ENCODE data around the gene STEAP1B. TPM values are rescaled to one million over a fixed set of nuclear protein-coding genes. Genes with fewer than 3 reads are reported as not detected.
"Not testable (repeated sequence)": the region's sequence is repeated elsewhere in the genome, so short reads cannot be mapped to it uniquely, and the experiment has no call there.

Gene STEAP1B
- total RNA-seq, 1 donor: 31.8 TPM

GRCh38 chr7:22438994-22439393 is 61.0 kb downstream of the STEAP1B start:
- Histone ChIP-seq H4K20me1 (ENCODE audit: insufficient read depth, low read length) (no peaks in the 10 kb centered on the region), H3K9me3 (ENCODE audit: low read depth, low read length) (no peaks in the 10 kb centered on the region), H3K27ac (ENCODE audit: low read depth, low read length) (no peak overlapping the region), H3K4me2 (ENCODE audit: insufficient read depth, low read length) (no peak overlapping the region), H2AFZ (ENCODE audit: low read length) (no peak overlapping the region), H3K4me1 (ENCODE audit: insufficient read depth, low read length) (peaks cover 7% of the 10 kb centered on the region), H3K4me3 (ENCODE audit: insufficient read depth, low read length) (no peak overlapping the region), H3K79me2 (ENCODE audit: insufficient read depth, low read length) (peaks cover 16% of the 10 kb centered on the region), H3K27me3 (ENCODE audit: insufficient read depth, low read length) (no peaks in the 10 kb centered on the region), H3K36me3 (ENCODE audit: insufficient read depth, low read length) (peaks cover 2% of the 10 kb centered on the region)
- no peak for TF ChIP-seq CTCF (IDR thresholded peaks at IDR 0.05; ENCODE audit: extremely low read depth, low read depth, low read length)
- no peak for DNase-seq (ENCODE audit: insufficient read length, low spot score, missing footprints)

DNA sequence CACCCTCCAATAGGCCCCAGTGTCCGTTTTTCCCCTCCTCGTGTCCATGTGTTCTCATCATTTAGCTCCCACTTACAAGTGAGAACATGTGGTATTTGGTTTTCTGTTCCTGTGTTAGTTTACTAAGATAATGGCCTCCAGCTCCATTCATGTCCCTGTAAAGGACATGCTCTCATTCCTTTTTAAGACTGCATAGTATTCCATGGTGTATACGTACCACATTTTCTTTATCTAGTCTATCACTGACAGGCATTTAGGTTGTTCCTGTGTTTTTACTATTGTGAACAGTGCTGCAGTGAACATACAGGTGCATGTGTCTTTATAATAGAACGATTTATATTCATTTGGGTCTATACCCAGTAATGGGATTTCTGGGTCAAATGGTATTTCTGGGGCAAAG is 63.4 kb downstream of the STEAP1B start:
- not testable (repeated sequence) for H3K27me3 ChIP-seq (ENCODE audit: insufficient read depth, low read length); H3K9me3 ChIP-seq (ENCODE audit: low read depth, low read length); H2AFZ ChIP-seq (ENCODE audit: low read length); H3K4me3 ChIP-seq (ENCODE audit: insufficient read depth, low read length); H3K36me3 ChIP-seq (ENCODE audit: insufficient read depth, low read length); DNase-seq (ENCODE audit: insufficient read length, low spot score, missing footprints); H3K4me2 ChIP-seq (ENCODE audit: insufficient read depth, low read length); H3K27ac ChIP-seq (ENCODE audit: low read depth, low read length); H4K20me1 ChIP-seq (ENCODE audit: insufficient read depth, low read length)
- H3K4me1 ChIP-seq (ENCODE audit: insufficient read depth, low read length): peaks cover 13% of the 10 kb centered on the region
- H3K79me2 ChIP-seq (ENCODE audit: insufficient read depth, low read length): peaks cover 13% of the 10 kb centered on the region

DNA sequence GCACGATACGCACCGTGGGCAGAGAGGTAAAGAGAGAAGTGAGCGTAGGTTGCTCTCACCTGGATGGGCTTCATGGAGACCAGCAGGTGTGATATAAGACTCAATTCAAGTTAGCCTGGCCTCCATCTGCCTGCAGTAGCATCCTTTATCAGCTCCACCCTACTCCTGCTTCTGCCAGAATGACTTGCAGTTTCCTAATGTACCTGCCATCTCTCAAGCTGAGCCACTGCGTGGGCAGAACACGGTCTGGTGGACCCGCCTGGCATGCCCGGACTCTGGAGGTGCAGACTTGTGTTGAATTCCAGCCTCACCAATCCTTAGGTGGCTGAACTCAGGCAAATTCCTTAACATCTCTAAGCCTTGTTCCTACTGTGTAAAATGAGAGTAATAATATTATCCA is 64.3 kb downstream of the STEAP1B start:
- Histone ChIP-seq H3K4me2 (ENCODE audit: insufficient read depth, low read length) (no peak overlapping the region), H2AFZ (ENCODE audit: low read length) (no peak overlapping the region), H3K27ac (ENCODE audit: low read depth, low read length) (no peak overlapping the region), H3K9me3 (ENCODE audit: low read depth, low read length) (no peaks in the 10 kb centered on the region), H3K4me1 (ENCODE audit: insufficient read depth, low read length) (peaks cover 15% of the 10 kb centered on the region), H3K36me3 (ENCODE audit: insufficient read depth, low read length) (peaks cover 4% of the 10 kb centered on the region), H4K20me1 (ENCODE audit: insufficient read depth, low read length) (peaks cover 3% of the 10 kb centered on the region), H3K27me3 (ENCODE audit: insufficient read depth, low read length) (no peaks in the 10 kb centered on the region), H3K4me3 (ENCODE audit: insufficient read depth, low read length) (no peak overlapping the region), H3K79me2 (ENCODE audit: insufficient read depth, low read length) (peaks cover 15% of the 10 kb centered on the region)
- DNase-seq (ENCODE audit: insufficient read length, low spot score, missing footprints): no peak
- no peak for TF ChIP-seq CTCF (IDR thresholded peaks at IDR 0.05; ENCODE audit: extremely low read depth, low read depth, low read length)

- H3K27ac ChIP-seq (ENCODE audit: low read depth, low read length): no peak overlapping the region
- H3K36me3 ChIP-seq (ENCODE audit: insufficient read depth, low read length): peaks cover 4% of the 10 kb centered on the region
- no peak overlapping the region for H2AFZ ChIP-seq (ENCODE audit: low read length)
- H3K79me2 ChIP-seq (ENCODE audit: insufficient read depth, low read length): peaks cover 15% of the 10 kb centered on the region
- no peak overlapping the region for H3K4me3 ChIP-seq (ENCODE audit: insufficient read depth, low read length)
- peaks cover 19% of the 10 kb centered on the region for H3K4me1 ChIP-seq (ENCODE audit: insufficient read depth, low read length)
- H3K4me2 ChIP-seq (ENCODE audit: insufficient read depth, low read length): no peak overlapping the region
- H3K9me3 ChIP-seq (ENCODE audit: low read depth, low read length): no peaks in the 10 kb centered on the region
- DNase-seq (ENCODE audit: insufficient read length, low spot score, missing footprints): no peak
- H3K27me3 ChIP-seq (ENCODE audit: insufficient read depth, low read length): no peaks in the 10 kb centered on the region
- TF ChIP-seq CTCF (IDR thresholded peaks at IDR 0.05; ENCODE audit: extremely low read depth, low read depth, low read length): no peak
- H4K20me1 ChIP-seq (ENCODE audit: insufficient read depth, low read length): peaks cover 3% of the 10 kb centered on the region
These were observed 64.9 kb downstream of the STEAP1B start for GRCh38 chr7:22435105-22435504.
